GM18909 (cell line): ENCODE measurements around the gene DPP7.
"Not testable (repeated sequence)": the region's sequence is repeated elsewhere in the genome, so short reads cannot be mapped to it uniquely, and the experiment has no call there.

Experiments
- ATAC-seq: cut with Tn5 transposase; IDR thresholded peaks from one replicate; pipeline ENCODE4 v1.9.1; 2021; ENCODE audit warnings: mild to moderate bottlenecking; ENCODE audit not compliant: unreplicated experiment, poor library complexity

The DPP7 gene

DNA sequence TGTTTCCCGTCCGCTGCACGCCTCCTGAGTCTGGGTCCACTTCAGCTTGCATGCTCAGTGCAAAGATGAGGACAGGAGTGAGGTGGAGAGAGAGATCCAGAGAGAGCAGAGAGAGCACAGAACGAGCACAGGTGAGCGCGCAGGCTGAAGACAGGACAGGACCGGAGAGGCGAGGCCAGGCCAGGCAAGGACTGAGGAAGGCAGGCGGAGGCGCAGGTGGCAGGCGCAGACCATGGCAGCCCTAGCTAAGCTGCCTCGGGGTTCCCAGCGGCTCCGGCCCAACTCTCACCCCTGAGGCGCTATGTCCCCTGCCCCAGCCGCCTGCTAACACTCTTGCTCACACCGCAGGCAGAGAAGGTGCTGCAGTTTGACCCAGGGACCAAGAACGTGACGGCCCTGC lies 34.1 kb upstream of the DPP7 start:
- no peak for ATAC-seq

DNA sequence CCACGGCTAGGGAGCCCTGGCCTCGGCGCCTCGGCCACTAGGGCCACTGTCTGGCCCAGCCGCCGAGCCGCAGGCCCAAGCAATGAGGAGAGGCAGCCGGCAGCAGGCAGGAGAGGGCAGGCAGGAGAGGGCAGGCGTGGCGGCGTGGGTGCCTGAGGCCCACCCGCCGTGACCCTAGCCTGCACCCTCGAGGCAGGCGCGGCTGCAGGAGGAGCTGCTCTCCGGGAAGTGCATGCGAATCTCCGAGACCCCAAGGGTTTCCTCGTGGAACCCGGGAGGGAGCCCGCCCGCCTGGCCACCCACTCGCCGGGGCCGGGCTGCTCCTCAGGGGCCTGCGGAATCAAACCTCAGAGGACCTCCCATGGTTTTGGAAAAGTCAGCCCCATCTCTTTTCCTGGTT lies 33.7 kb upstream of the DPP7 start:
- no peak for ATAC-seq

DNA sequence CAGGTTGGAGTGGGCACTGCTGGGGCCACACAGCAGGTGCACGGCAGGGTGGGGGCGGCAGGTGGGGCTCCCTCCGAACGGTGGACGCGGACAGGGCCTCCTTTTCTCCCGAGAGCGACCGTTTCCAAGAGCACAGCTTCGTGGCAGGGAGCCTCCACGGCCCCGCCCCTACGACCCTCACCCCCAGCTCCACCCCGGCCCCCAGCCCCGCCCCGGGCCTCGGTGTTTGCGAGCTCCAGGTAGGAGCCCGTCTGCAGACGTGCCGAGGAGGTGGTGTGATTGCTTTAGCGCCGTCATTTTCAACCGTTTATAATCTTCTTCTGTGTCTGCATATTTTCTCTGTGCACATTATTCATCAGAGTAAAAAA lies 33.2 kb upstream of the DPP7 start:
- ATAC-seq, result no peak

DNA sequence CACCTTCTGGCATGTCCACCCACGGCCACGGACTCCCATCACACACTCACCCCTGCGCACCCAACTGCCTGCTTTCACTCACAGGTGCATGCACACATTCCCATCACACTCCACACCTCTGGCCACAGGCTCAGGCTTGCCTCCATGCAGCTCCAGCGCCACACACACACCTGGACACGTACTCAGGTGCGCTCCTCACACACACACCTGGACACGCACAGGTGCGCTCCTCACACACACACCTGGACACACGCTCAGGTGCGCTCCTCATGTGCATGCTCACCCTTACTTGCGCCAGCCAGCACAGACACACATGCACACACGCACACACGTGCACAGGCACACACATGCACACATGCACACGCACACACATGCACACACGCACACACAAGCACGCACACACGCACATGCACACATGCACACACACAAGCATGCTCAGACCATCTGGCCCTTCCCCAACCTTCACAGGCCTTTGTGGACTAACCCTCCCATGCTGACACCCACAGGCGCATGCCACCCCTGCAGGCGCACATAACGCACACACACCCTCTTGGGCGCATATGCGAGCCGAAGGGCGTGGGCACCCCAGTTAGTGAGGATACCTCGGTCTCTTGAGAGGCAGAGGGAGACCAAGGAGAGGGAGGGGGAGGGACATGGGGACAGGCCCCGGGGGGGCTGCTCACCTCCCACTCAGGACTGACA lies 32.7 kb upstream of the DPP7 start:
- no peak for ATAC-seq

DNA sequence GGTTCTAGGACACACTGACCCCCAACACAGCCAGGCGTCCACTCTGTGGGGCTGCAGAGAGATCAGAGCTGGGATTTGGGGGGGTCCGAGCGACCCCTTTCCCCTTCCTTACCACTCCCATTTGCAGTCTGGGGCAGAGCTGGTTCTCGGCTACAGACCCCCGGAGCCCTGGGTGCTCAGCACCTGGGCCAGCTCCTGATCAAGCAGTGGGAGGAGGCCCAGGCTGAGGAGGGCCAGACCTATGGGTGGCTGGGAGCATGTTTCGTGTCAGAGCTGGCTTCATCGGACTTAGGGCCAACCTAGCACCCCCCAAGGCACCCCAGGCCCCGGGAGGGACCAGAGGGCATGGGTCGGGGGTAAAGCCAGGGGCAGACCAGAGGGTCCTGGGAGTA lies 32.0 kb upstream of the DPP7 start:
- no peak for ATAC-seq

DNA sequence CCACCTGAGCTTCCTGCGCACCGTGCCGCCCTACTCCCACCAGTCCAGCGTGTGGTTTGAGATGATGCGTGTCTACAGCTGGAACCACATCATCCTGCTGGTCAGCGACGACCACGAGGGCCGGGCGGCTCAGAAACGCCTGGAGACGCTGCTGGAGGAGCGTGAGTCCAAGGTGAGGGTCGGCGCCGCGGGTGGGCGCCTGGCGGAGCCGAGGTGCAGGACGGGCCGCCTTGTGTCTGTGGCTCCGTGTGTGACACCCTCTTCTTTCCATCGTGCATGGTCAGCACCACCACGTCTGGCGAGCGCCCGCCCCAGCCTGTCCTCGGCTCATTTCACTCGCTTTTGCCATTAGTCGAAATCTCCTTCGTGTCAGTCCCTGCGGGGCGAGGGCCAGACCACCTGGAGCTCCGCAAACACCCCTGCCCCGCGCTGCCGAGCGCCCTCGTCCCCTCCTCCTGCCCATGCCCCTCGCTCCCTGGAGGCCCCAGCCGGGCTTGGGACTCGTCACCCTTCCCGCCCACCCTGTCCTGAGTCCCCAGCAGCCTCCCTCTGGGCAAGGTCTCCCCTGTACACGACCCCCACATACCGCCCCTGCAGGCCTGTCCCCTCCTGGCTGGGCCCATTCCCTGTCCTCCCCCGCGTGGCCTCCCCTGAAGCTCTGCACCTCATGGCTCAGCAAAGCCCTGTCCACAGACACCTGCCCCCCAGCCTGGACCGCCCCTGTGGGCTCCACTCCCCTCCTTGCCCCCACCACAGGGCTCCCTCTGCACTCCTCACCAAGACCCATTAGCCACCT lies 31.4 kb upstream of the DPP7 start:
- no peak for ATAC-seq

DNA sequence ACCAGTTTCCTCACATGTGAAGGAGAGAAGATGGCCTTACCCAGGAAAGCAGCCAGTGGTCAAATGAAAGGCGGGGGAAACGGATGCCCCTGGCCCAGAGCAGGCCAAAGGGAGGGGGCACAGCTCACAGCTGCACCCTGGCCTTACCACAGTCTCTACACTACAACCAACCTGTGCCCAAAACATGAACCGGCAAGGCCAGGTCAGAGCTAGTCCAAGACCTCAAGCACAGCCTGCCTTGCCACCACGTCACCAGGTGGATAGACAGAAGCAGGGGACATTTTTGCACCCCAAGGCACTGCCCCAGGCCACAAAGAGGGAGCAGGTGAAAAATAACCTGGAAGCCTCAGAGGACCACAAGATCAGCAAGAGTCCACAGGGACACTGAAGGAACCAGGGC lies 28.9 kb upstream of the DPP7 start:
- no peak for ATAC-seq

DNA sequence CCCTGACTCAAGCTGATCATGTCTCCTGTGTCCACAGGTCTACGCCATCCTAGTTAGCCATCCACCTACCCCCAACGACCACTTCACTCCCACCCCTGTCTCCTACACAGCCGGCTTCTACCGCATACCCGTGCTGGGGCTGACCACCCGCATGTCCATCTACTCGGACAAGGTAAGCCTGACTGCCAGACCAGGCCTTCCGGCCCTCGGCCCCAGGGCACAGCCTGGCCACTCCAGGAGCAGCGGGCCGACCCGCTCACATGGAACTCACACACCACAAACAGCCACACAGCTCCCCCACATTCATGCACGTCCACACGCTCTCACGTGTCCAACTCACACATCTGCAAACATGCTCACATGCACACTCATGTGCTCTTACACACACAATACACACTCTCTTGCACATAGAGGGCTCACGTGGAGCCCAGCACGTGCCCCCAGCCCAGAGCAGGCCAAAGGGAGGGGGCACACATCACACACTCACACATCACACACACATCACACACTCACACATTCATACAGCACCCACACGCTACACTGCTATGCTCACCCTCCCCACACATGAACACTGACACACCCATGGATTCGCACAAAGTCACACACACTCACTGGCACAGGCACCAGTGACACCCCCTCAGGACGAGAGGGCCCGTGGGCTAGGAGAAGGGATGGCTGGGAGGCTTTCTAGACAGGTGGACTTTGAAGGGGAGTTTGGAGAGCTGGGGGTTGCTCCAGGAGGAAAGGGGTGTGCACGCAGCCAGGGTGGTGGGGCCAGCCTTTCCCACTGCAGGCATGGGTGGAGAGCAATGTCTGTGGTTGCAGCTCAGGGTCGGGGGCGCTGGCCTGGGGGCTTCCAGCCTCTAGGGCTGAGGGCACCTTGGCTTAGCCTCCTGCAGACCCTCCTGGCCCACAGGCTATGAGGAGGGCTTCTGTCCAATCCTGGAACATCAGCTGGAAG lies 27.7 kb upstream of the DPP7 start:
- ATAC-seq, result no peak

DNA sequence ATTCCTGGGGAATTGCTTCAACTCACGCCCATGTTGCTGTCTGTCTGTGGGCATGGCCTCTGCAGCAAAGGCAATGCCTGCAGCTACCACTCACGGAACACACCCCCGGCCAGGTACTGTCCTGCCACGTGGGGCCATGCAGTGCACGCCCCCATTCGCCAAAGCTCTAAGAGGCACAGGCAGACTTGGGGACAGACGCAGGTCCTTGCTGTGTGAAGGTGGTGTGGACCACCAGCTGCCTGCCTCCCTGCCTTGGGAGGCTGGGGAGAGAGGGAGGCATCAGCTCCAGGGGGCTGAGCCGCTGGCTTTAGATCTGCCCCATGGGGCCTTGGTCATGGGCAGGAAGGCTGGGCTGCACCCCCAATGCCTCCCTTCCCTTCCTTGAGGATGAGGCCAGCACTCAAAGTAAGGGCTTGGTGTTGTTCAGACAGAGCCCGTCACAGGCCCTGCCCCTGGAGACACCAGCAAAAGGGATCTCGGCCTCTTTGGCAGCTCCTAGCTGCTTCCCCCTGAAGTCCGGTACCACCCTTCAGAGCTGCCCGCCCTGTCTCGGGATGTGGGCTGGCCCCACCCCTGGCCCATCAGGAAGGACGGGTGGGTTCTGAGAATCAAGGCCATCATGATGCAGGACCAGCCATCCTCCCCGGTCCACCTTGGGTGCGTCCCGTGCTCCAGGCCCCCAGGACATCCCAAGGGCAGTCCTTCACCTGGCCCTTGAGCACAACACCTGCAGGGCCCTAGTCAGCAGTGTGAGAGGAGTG lies 26.7 kb upstream of the DPP7 start:
- no peak for ATAC-seq

DNA sequence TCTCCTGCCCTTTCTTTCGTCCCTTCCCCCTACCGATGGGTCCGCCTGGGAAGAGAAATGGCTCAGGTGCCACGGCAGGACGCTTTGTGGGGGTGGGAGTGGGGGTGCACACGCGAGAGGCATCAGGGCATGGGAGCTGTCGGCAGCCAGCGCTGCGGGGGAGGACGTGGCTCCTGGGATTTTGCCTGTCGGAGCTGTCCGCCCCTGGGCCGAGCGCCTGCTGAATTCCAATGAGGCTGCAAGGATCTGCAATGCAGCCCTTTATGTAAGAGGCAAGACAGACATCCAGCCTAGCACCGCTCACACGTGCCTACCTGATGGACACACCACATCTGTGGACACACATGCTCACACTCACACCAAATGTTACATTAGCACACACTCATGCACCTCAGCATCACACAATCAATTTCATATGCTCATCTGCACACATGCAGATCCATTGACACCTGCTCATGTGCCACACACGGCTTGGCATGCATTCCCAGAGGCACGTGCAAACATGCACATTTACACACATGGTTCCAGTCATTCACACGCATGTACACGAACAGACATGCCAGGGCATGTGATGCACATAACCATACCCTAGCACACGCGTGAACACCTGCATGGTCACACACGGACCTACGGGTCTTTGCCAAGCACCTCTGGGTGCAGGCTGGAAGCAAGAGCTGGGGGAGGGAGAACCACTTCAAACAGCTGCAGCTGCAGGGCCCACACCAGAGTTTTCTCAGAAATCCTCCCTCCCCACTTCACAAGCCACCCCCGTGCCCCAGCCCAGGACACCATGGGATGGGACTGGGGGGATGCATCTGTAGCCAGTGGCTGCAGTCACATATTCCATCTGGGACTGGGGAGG lies 25.8 kb upstream of the DPP7 start:
- no peak for ATAC-seq

DNA sequence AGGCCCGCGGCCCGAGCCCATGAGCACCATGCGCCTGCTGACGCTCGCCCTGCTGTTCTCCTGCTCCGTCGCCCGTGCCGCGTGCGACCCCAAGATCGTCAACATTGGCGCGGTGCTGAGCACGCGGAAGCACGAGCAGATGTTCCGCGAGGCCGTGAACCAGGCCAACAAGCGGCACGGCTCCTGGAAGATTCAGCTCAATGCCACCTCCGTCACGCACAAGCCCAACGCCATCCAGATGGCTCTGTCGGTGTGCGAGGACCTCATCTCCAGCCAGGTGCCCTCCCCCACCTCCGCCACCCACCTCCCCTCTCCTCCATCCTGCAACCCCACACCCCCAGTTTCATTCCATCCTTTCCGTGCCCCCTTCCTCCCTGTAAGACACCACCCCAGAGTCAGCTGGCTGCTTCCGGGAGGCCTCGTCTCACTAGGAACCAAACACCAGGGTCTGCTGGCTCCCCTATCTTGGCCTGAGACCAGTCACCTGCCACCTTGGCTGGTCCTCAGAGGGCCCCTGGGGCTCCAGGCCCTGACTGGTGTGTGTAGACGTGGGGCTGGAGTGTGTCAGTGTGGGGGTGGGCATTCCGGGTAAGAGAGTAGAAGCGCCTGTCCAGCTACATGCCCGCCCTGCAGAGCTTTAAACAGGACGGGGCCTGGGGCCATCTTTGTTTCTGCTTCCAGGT lies 25.1 kb upstream of the DPP7 start:
- no peak for ATAC-seq

DNA sequence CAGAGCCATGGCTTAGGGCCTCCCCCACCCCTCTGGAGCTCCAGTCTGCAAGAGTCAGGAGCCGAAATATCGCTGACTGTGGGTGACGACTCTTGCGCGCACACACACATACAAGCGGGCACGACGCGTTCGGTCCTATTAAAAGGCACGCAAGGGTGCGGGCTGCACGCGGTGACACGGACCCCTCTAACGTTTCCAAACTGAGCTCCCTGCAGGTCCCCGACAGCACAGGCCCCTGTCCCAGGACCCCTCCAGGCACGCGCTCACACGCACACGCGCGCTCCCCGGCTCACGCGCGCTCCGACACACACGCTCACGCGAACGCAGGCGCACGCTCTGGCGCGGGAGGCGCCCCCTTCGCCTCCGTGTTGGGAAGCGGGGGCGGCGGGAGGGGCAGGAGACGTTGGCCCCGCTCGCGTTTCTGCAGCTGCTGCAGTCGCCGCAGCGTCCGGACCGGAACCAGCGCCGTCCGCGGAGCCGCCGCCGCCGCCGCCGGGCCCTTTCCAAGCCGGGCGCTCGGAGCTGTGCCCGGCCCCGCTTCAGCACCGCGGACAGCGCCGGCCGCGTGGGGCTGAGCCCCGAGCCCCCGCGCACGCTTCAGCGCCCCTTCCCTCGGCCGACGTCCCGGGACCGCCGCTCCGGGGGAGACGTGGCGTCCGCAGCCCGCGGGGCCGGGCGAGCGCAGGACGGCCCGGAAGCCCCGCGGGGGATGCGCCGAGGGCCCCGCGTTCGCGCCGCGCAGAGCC lies 24.4 kb upstream of the DPP7 start, which contains the start of gene GRIN1:
TSS of gene GRIN1 (plus strand) at position 433 of the 746 bp plus-strand sequence. CDS start 333 bp downstream, outside the sequence.
- no peak for ATAC-seq

DNA sequence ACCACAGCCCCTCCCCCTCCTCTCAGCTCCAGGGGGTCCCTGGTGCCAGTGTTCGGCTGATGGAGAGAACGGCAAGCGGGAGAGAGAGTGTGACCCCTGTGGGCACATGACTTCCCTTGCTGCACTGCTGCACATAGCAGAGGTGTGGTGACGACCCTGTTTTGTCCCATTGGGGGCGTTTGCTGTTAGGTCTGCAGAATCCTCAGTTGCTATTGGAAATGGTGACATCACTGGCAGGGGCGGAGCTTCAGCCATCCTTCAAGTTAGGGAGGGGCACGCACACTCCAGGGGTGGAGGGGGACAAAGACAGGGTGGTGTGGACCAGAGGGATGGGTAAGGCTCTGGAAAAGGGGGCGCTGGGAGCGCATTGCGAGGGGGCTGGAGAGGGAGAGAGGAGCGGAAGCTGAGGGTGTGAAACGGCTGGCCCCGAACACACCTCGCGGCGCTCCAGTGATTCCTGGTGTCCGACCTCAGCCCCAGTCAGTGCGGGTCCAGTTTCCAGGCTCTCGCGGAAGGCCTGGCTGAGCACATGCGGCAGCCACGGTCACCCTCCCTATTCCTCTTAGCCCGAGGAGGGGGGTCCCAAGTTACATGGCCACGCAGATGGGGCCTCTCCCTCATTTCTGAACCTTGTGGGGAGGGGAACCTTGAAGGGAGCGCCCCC lies 23.7 kb upstream of the DPP7 start:
- no peak for ATAC-seq

DNA sequence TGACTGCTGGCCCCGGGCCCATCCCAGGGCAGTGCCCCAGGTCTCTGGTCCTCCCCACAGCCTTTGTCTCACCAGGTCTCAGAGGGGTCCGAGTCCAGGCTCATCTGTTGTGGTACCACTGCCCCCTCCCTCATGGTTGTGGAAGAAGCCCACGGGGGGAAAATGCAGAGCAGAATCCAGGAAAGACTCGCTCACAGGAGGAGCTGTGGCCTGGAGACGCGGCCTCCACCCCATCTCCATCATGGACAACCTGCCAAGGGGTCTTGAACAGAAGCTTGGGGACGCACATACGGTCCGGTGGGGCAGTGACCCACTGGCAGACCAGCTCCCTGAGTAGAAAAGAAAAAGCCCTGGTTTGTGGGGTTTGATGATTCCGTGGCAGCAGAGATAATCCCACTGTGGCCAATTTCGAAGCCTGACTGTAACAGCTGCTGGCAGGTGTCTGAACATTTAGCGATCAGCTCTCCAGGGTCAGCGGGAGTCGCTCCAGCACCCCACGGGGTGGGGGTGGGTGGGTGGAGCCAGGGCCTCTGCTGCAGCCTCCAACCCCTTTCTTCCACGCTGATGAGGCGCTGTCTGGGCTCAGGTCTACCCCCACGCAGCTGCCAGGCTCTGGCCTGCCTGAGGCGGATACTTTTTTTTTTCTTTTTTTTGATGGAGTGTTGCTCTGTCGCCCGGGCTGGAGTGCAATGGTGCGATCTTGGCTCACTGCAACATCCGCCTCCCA lies 22.5 kb upstream of the DPP7 start:
- no peak for ATAC-seq

DNA sequence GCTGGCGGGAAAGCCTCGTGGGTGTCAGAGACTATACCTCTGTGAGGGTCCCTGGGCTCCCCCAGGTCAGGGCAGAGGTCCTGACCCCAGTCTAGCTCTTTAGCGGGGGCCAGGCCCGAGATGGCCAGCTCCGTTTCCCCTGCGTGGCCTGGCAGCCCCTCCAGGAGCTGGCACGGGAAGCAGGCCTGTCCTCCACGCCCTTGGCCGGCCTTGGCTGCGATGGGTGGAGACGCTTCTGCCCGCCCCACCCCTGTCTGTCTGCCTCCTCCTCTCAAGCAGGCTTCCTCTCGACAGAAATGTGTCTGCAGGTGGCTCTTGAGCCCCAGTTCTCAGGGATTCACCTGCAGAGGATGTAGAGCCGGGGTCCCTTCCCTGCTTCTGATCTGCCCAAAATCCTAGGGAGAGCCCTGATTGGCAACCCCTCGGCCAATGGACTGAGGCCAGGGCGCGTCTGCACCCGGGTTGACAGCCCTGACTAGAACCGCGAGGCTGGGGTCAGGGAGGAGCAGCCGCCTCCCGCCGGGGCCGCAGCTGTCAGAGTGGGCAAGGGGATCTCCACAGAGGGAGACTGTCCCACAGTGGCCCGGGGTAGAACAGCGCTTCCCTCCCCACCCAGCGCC lies 21.8 kb upstream of the DPP7 start:
- no peak for ATAC-seq

DNA sequence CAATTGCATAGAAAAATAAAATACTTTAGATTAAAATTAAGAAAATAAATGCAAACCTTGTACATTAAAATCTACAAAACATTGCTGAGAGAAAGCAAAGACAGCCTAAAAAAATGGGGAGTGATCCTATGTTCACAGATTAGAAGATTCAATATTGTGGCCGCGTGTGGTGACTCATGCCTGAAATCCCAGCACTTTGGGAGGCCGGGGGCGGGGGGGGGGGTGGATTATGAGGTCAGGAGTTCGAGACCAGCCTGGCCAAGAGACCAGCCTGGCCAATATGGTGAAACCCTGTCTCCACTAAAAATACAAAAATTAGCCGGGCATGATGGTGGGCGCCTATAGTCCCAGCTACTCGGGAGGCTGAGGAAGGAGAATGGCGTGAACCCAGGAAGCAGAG lies 20.6 kb upstream of the DPP7 start:
- ATAC-seq, result not testable (repeated sequence)
